Measurements from ENCODE around the gene ESYT2. TPM values are rescaled to one million over a fixed set of nuclear protein-coding genes. Genes with fewer than 3 reads are reported as not detected.
A peak's percentile ranks its signal among the peaks of the same experiment; 100 is the strongest.

Gene ESYT2
- total and polyA plus RNA-seq, 9 of the 15 experiments (the other 6 are each of a cell fraction or from before 2014, with no cell fraction given): 5.8 to 86.9 (median 64.7) TPM

DNA sequence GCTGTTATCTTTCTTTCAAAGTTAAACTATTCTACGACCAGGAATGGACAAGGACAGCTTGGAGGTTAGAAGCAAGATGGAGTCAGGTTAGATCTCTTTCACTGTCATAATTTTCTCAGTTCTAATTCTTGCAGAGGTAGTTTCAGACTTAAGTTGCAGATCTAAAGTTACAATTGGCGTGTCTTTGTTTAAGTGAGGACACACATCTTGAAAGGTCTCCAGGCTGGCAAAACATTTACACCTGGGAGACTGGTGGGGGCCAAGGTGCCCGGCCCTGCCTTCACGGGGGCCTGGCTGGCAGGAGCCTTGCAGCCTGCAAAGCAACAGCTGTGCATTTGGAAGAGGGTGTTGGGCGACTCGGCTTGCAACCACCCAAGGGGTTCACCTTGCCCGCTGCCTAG, 25.4 kb upstream of the ESYT2 start (continued):
- TF ChIP-seq FOXA3 (CRISPR knock-in tag; conservative IDR thresholded peaks at IDR 0.05 in 1 of 2, IDR thresholded peaks at IDR 0.05 in 1 of 2) (no peak), ZNF764 (CRISPR knock-in tag; IDR thresholded peaks at IDR 0.05; ENCODE audit: low read depth) (no peak), NR4A1 (CRISPR knock-in tag; IDR thresholded peaks at IDR 0.05) (no peak), NR4A1 (tag; IDR thresholded peaks at IDR 0.05) (peak; percentile 88), HMGN3 (IDR thresholded peaks at IDR 0.05; ENCODE audit: borderline replicate concordance, extremely low read depth, insufficient read length, low read depth, low read length) (no peak), ZBED1 (IDR thresholded peaks at IDR 0.05) (no peak), XRCC3 (IDR thresholded peaks at IDR 0.05) (no peak), SUPT5H (IDR thresholded peaks at IDR 0.05) (no peak), ZBTB1 (CRISPR knock-in tag; IDR thresholded peaks at IDR 0.05; ENCODE audit: borderline replicate concordance, low read depth) (no peak), PPARD (CRISPR knock-in tag; IDR thresholded peaks at IDR 0.05) (no peak), RAD21 (CRISPR knock-in tag; conservative IDR thresholded peaks at IDR 0.05 in 1 of 2, IDR thresholded peaks at IDR 0.05 in 1 of 2) (no peak)
- TF ChIP-seq, protein P1, sequence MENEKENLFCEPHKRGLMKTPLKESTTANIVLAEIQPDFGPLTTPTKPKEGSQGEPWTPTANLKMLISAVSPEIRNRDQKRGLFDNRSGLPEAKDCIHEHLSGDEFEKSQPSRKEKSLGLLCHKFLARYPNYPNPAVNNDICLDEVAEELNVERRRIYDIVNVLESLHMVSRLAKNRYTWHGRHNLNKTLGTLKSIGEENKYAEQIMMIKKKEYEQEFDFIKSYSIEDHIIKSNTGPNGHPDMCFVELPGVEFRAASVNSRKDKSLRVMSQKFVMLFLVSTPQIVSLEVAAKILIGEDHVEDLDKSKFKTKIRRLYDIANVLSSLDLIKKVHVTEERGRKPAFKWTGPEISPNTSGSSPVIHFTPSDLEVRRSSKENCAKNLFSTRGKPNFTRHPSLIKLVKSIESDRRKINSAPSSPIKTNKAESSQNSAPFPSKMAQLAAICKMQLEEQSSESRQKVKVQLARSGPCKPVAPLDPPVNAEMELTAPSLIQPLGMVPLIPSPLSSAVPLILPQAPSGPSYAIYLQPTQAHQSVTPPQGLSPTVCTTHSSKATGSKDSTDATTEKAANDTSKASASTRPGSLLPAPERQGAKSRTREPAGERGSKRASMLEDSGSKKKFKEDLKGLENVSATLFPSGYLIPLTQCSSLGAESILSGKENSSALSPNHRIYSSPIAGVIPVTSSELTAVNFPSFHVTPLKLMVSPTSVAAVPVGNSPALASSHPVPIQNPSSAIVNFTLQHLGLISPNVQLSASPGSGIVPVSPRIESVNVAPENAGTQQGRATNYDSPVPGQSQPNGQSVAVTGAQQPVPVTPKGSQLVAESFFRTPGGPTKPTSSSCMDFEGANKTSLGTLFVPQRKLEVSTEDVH (IDR thresholded peaks at IDR 0.05; ENCODE audit: low read depth, partially characterized antibody): no peak
- TF ChIP-seq, protein P2, sequence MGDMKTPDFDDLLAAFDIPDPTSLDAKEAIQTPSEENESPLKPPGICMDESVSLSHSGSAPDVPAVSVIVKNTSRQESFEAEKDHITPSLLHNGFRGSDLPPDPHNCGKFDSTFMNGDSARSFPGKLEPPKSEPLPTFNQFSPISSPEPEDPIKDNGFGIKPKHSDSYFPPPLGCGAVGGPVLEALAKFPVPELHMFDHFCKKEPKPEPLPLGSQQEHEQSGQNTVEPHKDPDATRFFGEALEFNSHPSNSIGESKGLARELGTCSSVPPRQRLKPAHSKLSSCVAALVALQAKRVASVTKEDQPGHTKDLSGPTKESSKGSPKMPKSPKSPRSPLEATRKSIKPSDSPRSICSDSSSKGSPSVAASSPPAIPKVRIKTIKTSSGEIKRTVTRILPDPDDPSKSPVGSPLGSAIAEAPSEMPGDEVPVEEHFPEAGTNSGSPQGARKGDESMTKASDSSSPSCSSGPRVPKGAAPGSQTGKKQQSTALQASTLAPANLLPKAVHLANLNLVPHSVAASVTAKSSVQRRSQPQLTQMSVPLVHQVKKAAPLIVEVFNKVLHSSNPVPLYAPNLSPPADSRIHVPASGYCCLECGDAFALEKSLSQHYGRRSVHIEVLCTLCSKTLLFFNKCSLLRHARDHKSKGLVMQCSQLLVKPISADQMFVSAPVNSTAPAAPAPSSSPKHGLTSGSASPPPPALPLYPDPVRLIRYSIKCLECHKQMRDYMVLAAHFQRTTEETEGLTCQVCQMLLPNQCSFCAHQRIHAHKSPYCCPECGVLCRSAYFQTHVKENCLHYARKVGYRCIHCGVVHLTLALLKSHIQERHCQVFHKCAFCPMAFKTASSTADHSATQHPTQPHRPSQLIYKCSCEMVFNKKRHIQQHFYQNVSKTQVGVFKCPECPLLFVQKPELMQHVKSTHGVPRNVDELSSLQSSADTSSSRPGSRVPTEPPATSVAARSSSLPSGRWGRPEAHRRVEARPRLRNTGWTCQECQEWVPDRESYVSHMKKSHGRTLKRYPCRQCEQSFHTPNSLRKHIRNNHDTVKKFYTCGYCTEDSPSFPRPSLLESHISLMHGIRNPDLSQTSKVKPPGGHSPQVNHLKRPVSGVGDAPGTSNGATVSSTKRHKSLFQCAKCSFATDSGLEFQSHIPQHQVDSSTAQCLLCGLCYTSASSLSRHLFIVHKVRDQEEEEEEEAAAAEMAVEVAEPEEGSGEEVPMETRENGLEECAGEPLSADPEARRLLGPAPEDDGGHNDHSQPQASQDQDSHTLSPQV (IDR thresholded peaks at IDR 0.05): peak; percentile 58; the same call in 1 of the 2 replicates
- TF ChIP-seq, protein P3, sequence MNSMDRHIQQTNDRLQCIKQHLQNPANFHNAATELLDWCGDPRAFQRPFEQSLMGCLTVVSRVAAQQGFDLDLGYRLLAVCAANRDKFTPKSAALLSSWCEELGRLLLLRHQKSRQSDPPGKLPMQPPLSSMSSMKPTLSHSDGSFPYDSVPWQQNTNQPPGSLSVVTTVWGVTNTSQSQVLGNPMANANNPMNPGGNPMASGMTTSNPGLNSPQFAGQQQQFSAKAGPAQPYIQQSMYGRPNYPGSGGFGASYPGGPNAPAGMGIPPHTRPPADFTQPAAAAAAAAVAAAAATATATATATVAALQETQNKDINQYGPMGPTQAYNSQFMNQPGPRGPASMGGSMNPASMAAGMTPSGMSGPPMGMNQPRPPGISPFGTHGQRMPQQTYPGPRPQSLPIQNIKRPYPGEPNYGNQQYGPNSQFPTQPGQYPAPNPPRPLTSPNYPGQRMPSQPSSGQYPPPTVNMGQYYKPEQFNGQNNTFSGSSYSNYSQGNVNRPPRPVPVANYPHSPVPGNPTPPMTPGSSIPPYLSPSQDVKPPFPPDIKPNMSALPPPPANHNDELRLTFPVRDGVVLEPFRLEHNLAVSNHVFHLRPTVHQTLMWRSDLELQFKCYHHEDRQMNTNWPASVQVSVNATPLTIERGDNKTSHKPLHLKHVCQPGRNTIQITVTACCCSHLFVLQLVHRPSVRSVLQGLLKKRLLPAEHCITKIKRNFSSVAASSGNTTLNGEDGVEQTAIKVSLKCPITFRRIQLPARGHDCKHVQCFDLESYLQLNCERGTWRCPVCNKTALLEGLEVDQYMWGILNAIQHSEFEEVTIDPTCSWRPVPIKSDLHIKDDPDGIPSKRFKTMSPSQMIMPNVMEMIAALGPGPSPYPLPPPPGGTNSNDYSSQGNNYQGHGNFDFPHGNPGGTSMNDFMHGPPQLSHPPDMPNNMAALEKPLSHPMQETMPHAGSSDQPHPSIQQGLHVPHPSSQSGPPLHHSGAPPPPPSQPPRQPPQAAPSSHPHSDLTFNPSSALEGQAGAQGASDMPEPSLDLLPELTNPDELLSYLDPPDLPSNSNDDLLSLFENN (IDR thresholded peaks at IDR 0.05; ENCODE audit: low read depth in 2 of 2, low read length in 2 of 2): no peak
- TF ChIP-seq, protein P4, sequence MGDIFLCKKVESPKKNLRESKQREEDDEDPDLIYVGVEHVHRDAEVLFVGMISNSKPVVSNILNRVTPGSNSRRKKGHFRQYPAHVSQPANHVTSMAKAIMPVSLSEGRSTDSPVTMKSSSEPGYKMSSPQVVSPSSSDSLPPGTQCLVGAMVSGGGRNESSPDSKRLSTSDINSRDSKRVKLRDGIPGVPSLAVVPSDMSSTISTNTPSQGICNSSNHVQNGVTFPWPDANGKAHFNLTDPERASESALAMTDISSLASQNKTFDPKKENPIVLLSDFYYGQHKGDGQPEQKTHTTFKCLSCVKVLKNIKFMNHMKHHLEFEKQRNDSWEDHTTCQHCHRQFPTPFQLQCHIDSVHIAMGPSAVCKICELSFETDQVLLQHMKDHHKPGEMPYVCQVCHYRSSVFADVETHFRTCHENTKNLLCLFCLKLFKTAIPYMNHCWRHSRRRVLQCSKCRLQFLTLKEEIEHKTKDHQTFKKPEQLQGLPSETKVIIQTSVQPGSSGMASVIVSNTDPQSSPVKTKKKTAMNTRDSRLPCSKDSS (IDR thresholded peaks at IDR 0.05; ENCODE audit: low read depth, partially characterized antibody): no peak

Measured in K562 (cell line).